Inflammatory macrophage treated with lipopolysaccharide for 1 hour (primary cell): ENCODE results near the gene KCNAB2.

Experiments
- DNase-seq, 2 donors: peaks; one replicate each; pipeline ENCODE4 v3.0.0-alpha.2; 2020 to 2022

The KCNAB2 gene

GRCh38 chr1:6045561-6045960, at the start of gene KCNAB2:
KCNAB2 (plus strand) TSS chr1:6045888; CDS start chr1:6051537, 5,649 bp downstream.
- DNase-seq = no peak

GRCh38 chr1:5996641-5997270, 48.9 kb upstream of the KCNAB2 start:
- no peak for DNase-seq

GRCh38 chr1:5997316-5997715, 48.4 kb upstream of the KCNAB2 start:
- no peak for DNase-seq

GRCh38 chr1:5998051-5998905, 47.4 kb upstream of the KCNAB2 start:
- DNase-seq = no peak

GRCh38 chr1:5998906-5999301, 46.8 kb upstream of the KCNAB2 start:
- DNase-seq = no peak

- no peak for DNase-seq
Measured at GRCh38 chr1:5999711-6000443, 45.8 kb upstream of the KCNAB2 start.

GRCh38 chr1:6000444-6001288, 45.0 kb upstream of the KCNAB2 start:
- no peak for DNase-seq

- DNase-seq = no peak
Measured at GRCh38 chr1:6001992-6002576, 43.6 kb upstream of the KCNAB2 start.

GRCh38 chr1:6002714-6003501, 42.8 kb upstream of the KCNAB2 start:
- no peak for DNase-seq

GRCh38 chr1:6003568-6004411, 41.9 kb upstream of the KCNAB2 start:
- no peak for DNase-seq

GRCh38 chr1:6004412-6005123, 41.1 kb upstream of the KCNAB2 start:
- DNase-seq = no peak

GRCh38 chr1:6005276-6005917, 40.3 kb upstream of the KCNAB2 start:
- DNase-seq = no peak

- DNase-seq = no peak
Measured at GRCh38 chr1:6006882-6007281, 38.8 kb upstream of the KCNAB2 start.

- DNase-seq = no peak
Measured at GRCh38 chr1:6007318-6008083, 38.2 kb upstream of the KCNAB2 start.

- DNase-seq = no peak
Measured at GRCh38 chr1:6008084-6008415, 37.6 kb upstream of the KCNAB2 start.

- DNase-seq = no peak
Measured at GRCh38 chr1:6008696-6009095, 37.0 kb upstream of the KCNAB2 start.

- DNase-seq = no peak
Measured at GRCh38 chr1:6009120-6010040, 36.3 kb upstream of the KCNAB2 start.

- no peak for DNase-seq
Measured at GRCh38 chr1:6010554-6010953, 35.1 kb upstream of the KCNAB2 start.
